ENCODE results near the gene C2CD2.

Gene C2CD2

DNA sequence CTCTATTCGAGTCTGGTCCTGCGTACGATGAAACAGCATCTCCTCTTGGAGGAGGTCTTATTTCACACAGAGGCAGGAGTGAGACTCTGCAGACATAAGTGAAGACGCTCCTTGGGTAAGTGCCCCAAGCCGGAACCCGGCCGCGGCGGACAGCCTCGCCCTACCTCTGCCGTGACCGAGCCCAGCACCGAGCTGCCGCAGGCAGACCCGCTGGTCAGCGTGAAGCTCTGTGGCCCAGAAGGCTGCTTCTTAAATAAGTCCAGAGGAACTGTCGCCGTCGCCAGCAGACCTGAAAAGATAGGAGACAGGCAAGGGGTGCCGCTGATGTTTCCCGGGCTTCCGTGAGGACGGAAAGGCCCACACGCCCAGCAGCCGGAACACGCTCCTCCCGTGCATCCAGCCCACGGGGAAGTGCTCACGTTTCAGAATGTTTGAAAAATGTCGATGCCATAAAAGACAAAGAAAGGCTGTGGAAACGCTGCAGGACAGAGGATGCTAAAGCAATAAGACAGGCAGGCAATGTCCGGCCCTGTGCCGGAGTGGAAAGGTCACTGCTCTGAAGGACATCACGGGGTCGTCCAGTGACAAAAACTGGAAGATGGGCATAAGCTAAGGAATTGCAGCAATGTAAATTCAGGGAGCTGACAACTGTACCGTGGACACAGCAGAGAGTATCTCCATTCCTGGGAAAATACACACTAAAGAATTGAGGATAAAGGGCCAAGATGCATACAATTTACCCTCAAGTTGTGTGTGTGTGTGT lies 46.1 kb downstream of the C2CD2 start:
- DNase-seq (ENCODE audit: low spot score) = no peak

- no peak for DNase-seq (ENCODE audit: low spot score)
Observed at GRCh38 chr21:41906770-41907169, 47.0 kb downstream of the C2CD2 start.

- no peak for DNase-seq (ENCODE audit: low spot score)
Observed at GRCh38 chr21:41903559-41904351, 50.1 kb downstream of the C2CD2 start.

- DNase-seq (ENCODE audit: low spot score) = no peak
Observed at GRCh38 chr21:41902946-41903345, 50.9 kb downstream of the C2CD2 start.

DNA sequence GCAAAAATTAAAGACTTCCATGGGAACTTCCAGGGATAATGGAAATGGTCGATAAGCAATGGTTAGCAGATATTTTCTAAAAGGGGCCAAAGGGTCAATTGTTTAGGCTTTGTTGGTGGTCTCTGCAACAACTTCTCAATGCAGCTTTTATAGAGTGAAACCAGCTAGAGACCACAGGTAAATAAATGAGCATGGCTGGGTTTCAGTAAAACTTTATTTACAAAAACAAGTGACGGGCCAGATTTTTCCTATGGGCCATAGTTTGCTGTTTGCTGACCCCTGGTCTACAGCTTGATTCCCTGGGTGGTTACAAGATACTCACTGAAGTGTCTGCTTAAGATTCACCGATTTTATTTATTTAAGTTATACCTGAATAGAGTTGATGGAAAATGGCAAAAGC lies 52.0 kb downstream of the C2CD2 start:
- DNase-seq (ENCODE audit: low spot score) = no peak

DNA sequence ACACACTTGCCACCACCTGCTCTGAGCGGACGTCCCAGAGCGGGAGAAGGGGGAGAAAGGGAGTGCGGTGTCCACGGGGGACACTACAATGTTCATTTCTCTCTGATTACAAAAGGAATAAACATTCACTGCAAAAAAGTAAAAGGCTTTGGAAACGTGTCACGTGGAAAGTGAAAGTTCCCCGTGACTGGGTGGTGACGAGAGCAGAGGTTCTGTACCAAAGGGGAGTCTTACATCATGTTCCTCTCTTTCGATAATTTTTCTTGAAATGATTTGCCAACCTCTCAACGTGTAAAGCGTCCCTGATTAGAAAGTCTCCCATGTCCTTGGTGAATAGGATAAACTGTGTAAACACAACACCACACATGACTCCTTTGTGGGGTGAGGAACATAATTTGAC lies 52.7 kb downstream of the C2CD2 start:
- DNase-seq (ENCODE audit: low spot score) = no peak

GRCh38 chr21:41900401-41900800 lies 53.4 kb downstream of the C2CD2 start:
- DNase-seq (ENCODE audit: low spot score) = no peak

- no peak for DNase-seq (ENCODE audit: low spot score)
Observed at GRCh38 chr21:41899426-41900202, 54.2 kb downstream of the C2CD2 start.

- DNase-seq (ENCODE audit: low spot score) = no peak
Observed at GRCh38 chr21:41898998-41899397, 54.8 kb downstream of the C2CD2 start.

- no peak for DNase-seq (ENCODE audit: low spot score)
Observed at GRCh38 chr21:41897700-41898099, 56.1 kb downstream of the C2CD2 start.

GRCh38 chr21:41897047-41897669 lies 56.7 kb downstream of the C2CD2 start:
- no peak for DNase-seq (ENCODE audit: low spot score)

GRCh38 chr21:41895643-41896493 lies 58.0 kb downstream of the C2CD2 start:
- no peak for DNase-seq (ENCODE audit: low spot score)

GRCh38 chr21:41894922-41895557 lies 58.8 kb downstream of the C2CD2 start:
- DNase-seq (ENCODE audit: low spot score) = no peak

DNA sequence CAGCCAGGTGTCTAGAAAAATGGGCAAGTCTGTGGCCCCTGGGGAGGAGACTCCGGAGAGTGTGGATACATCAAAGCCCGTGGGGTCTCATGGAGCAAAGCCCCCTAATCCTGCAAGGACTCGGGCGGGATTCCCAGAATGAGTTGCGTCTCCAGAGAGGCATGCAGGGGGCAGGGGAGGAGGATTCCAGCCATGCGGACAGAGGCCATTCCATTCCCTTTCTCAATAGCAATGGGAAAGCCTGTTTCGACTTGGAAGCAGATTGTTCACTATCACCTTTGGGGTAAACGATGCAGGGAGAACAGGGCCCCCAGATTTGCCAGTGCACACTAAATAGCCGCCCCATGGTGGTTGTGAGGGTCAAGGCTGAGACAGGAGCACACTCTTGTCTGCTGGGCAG lies 59.3 kb downstream of the C2CD2 start:
- no peak for DNase-seq (ENCODE audit: low spot score)

- DNase-seq (ENCODE audit: low spot score) = no peak
Observed at GRCh38 chr21:41892726-41893125, 61.1 kb downstream of the C2CD2 start.

GRCh38 chr21:41891132-41891531 lies 62.7 kb downstream of the C2CD2 start:
- no peak for DNase-seq (ENCODE audit: low spot score)

DNA sequence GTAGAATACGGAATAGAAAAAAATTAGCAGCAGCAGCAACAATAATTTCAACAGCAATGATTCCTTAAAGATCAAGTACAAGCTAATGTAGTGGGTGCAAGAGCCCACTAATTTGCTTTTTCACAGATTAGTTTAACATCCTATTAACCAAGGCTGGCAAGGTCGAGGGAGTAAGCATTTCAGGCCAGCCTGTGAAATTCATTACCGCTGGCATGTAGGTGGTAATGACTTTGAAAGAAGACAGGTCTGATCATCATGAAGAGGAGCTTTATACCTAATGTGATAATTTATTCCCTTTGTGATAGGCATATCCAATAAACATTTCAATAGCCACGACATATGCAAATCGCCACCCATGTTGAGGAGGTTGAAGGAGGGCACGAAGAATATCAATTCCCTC lies 63.5 kb downstream of the C2CD2 start:
- DNase-seq (ENCODE audit: low spot score) = no peak

GRCh38 chr21:41888749-41889376 lies 65.0 kb downstream of the C2CD2 start:
- no peak for DNase-seq (ENCODE audit: low spot score)

- no peak for DNase-seq (ENCODE audit: low spot score)
Observed at GRCh38 chr21:41887667-41888066, 66.2 kb downstream of the C2CD2 start.

DNA sequence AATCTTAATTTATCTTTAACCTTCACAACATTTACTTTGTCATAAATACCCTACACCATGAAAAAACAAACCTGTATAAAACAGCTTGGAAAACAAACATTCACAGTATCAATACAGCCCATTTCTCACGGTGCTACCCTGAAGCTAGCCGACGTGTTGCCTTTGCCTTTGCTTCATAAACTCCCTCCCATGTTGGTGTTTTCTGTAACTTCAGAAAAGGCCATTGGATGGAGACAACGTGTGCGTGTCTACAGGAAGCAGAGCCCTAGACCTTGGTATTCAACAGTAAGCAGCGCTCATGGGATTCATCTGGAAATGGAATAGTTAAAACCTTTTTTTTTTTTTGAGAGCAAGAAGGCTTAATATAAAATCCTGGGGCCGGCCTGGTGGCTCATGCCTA lies 67.5 kb downstream of the C2CD2 start:
- DNase-seq (ENCODE audit: low spot score) = no peak
